ENCODE results near the gene ARL4C.
A peak's percentile ranks its signal among the peaks of the same experiment; 100 is the strongest.

Gene ARL4C, protein sequence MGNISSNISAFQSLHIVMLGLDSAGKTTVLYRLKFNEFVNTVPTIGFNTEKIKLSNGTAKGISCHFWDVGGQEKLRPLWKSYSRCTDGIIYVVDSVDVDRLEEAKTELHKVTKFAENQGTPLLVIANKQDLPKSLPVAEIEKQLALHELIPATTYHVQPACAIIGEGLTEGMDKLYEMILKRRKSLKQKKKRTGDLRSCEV

GRCh38 chr2:234496835-234497593 is at the start of gene ARL4C:
ARL4C (minus strand) TSS chr2:234497081; CDS start chr2:234496586, 495 bp downstream.
- peak; percentile 39 to 95 (median 67) for DNase-seq
- intact Hi-C loops (cut with DNase I): no loop called here

- intact Hi-C loops (cut with DNase I): loop anchor here (1.0 to 10.0 kb wide), 3 partner anchors 330 to 569 kb away; no protein-coding TSS in a partner anchor
- DNase-seq: peak; percentile 34 to 94 (median 72)
These were observed 48.1 kb upstream of the ARL4C start for GRCh38 chr2:234544659-234545611.

GRCh38 chr2:234542742-234543141 is 45.9 kb upstream of the ARL4C start:
- no peak for DNase-seq
- intact Hi-C loops (cut with DNase I): loop anchor here (10.0 kb wide), 1 partner anchor 332 kb away; no protein-coding TSS in a partner anchor

GRCh38 chr2:234537929-234538328 is 41.0 kb upstream of the ARL4C start:
- intact Hi-C loops (cut with DNase I): no loop called here
- no peak for DNase-seq

DNA sequence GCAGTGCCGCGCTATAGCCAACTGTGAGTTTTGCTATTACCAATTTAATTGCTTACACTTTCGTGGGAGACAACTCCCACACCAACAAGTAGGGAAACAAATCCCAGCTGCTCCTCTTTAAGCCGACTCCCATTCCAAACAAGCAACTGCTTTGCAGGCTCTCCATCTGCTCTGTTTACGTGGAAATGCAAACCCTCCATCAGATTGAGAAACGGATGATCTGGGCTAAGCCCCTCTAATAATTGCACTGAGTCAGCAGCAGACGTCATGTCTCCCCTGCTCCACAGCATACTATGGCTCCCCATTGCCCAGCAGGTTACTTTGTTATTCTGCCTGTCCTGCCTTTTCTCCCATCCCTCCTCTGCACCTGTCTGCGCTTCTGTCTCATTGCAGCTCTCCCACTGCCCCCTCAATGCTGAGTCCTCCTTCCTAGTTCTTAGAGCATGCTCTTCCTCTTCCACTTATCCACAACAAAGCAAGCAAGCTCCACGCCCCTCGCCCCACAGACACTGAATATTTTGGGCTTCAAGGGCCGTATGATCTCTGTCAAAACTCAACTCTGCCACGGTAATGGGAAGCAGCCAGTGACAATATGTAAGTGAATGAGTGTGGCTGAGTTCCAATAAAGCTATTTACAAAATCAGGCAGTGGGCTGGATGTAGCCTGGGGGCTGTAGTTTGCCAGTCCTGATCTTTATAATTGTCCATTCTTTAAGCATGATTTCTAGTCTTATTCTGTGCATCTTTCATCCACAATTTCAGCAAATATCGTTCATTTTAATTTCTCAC is 39.5 kb upstream of the ARL4C start:
- DNase-seq: no peak
- intact Hi-C loops (cut with DNase I): no loop called here

GRCh38 chr2:234535464-234535863 is 38.6 kb upstream of the ARL4C start:
- no peak for DNase-seq
- intact Hi-C loops (cut with DNase I): no loop called here

DNA sequence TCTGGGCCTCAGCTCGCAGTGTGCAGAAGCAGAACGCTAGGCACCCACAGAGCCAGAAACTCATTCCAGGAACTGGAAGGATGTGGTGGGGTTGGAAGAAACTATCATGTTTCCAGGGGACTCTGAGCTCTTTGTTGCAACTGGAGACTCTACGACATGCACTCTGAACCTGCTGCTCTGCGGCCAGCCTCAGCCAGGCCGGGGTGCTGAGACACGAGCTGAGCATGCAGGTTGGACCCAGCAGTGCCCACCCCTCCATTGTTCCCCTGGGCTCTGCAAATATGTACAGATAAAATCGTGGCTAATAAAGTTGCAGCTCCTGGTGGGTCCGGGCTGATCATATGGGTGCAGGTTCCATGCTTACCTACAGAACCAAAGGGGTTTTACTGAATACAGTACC is 37.6 kb upstream of the ARL4C start:
- intact Hi-C loops (cut with DNase I): no loop called here
- no peak for DNase-seq

DNA sequence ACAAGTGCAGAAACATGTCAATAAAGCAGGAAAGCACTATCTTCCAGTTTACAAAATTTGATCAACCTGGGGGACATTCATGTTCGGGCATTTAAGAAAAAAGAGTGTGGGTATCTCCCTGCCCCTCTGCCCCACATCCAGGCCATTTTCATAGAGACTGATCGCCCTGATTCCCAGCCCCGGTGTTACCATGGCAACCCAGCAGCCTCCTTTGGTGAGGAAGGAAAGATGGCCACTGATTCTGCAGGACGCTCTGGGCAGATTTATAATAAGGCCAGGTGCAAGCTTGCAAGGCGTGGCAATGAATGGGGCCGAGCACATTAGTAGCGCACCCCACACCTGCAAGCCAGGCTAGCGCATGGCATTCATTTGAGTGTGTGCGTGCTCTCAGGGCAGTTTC is 36.7 kb upstream of the ARL4C start:
- peak in 3 of 10 donors; percentile 11 to 80 (median 28) for DNase-seq

GRCh38 chr2:234528410-234529148 is 31.7 kb upstream of the ARL4C start:
- DNase-seq: no peak
- intact Hi-C loops (cut with DNase I): no loop called here

More for the DNA sequence above, 36.7 kb upstream of the ARL4C start:
- intact Hi-C loops (cut with DNase I): no loop called here

DNA sequence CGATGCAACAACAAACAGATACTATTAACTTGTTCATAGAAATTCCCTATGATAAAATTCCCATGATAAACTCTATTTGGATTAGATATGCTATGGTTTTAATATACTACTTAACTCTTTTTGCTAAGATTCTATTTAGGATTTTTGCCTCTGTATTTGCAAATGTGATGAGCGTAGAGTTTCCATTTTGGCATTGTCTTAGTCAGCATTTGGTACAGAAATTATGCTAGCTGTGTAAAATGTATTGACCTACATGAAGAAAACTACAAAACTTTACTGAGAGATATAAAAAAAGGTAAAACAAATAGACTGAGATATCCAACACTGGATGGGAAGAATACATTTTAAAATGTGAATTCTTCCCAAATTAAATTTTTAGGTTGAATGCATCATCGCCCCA is 29.8 kb upstream of the ARL4C start:
- DNase-seq: no peak
- intact Hi-C loops (cut with DNase I): no loop called here

DNA sequence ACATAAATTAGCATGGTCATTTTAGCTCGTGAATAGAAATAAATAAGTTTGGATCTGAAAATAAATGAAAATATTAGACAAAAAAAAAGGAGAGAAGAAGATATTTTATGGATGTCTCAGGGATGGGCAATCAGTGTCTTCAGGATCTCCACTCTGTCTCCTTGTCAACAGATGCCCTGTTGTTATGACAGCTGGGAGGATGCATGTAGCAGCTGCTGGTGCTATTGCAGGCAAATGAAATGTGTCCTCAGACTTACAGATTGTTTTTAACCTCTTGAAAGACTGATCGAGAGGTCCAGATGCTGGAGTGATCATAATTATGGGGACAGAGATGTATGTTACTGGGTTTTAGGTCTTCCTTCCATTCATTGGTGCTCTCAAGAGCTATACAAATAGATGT is 24.7 kb upstream of the ARL4C start:
- DNase-seq: no peak
- intact Hi-C loops (cut with DNase I): no loop called here

DNA sequence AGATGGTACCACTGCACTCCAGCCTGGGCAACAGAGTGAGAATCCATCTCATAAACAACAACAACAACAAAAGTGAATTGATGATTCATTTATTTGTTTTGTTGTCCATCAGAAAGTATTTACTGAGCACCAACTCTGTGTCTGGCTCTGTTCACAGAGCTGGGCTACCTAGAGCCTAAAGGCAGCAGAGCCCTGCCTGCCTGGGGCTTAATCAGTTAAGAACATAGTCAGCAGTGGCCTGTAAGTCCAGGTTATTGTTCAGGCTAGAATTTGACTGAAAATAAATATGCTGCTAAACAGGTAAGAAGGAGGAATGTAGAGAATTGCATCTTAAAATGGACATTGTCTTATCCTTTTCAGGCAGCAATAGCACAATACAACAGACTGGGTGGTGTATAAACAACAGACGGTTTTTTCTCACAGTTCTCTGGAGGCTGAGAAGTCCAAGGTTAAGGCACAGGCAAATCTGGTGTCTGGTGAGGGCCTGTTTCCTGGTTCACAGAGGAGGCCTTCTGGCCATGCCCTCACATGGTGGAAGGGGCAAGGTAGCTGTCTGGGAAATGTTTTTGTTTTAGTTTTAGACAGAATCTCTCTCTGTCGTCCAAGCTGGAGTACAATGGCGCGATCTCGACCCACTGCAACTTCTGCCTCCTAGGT is 22.2 kb upstream of the ARL4C start:
- intact Hi-C loops (cut with DNase I): no loop called here
- no peak for DNase-seq

GRCh38 chr2:234517971-234518370 is 21.1 kb upstream of the ARL4C start:
- no peak for DNase-seq
- intact Hi-C loops (cut with DNase I): no loop called here

- intact Hi-C loops (cut with DNase I): no loop called here
- no peak for DNase-seq
These were observed 18.2 kb upstream of the ARL4C start for GRCh38 chr2:234514873-234515638.

GRCh38 chr2:234514099-234514498 is 17.2 kb upstream of the ARL4C start:
- intact Hi-C loops (cut with DNase I): no loop called here
- DNase-seq: no peak

GRCh38 chr2:234512884-234513669 is 16.2 kb upstream of the ARL4C start:
- peak in 1 of 10 donors; percentile 72 for DNase-seq
- intact Hi-C loops (cut with DNase I): no loop called here

GRCh38 chr2:234502919-234503285 is 6.0 kb upstream of the ARL4C start:
- intact Hi-C loops (cut with DNase I): no loop called here

More at GRCh38 chr2:234502919-234503285, 6.0 kb upstream of the ARL4C start:
- DNase-seq: no peak
